AG20443 (cell line): ENCODE measurements around the gene TEAD3.
"Not testable (repeated sequence)": the region's sequence is repeated elsewhere in the genome, so short reads cannot be mapped to it uniquely, and the experiment has no call there.

Experiments used
- DNase-seq: peaks from one replicate; pipeline ENCODE4 v3.0.0; 2012; ENCODE audit warnings: low spot score, mixed read lengths

The TEAD3 gene

DNA sequence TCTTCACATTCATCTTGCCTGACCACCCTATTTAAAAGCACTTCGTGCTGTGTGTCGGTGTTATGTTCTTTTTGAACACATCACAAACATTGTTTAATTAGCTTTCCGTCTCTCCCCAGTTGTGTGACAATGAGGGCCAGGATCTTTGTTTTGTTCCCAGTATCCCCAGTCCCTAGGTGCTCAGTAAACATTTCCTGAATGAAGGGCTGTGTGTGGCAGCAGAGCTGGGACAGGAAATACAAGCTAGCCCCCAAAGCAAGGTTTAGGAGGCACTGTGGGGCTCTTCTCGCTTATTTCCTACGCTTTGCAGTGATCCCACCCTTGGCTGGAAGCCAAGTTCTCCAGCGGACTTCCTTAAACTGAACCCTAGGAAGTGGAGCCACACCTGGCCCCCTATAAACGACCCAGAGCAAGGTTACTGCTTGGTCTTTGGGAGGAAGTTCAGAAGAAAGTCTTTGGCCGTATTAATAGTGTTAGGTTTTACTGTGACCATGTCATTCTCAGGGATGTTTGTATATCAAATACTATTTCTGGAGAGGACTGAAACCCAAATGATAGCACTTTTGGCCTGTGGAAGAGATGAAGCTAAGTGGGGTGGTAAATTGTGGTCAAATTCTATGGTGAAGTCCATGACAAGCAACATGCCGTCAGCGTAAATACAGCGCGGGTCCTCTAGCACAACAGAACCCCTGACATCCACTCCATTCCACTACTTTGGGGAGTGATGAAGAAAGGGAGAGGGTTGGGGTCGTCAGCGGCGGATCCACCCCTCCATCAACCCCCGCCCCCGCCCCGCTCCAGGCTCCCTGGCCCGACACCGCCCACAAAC is 45.3 kb downstream of the TEAD3 start:
- no peak for DNase-seq

- peak; percentile 89 for DNase-seq
Observed at GRCh38 chr6:35449287-35449881, 47.5 kb downstream of the TEAD3 start.

DNA sequence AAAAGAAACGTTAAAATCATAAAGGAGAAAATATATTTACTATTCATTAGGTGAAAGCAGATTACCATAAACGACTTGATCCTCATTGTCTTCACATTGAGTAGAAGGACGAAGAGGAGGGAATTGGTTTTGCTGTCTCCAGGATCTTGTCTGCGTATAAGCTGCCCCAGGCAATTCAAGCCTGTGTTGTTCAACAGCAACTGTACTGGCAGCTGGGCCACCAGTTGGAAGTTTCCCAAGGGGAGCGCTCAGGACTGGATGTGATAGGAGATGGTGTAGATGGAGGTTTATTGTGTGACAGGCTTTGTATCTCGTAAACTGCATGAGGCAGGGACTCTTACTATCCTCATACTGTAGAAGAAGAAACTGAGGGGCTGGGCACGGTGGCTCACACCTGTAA is 48.7 kb downstream of the TEAD3 start:
- DNase-seq, result no peak

DNA sequence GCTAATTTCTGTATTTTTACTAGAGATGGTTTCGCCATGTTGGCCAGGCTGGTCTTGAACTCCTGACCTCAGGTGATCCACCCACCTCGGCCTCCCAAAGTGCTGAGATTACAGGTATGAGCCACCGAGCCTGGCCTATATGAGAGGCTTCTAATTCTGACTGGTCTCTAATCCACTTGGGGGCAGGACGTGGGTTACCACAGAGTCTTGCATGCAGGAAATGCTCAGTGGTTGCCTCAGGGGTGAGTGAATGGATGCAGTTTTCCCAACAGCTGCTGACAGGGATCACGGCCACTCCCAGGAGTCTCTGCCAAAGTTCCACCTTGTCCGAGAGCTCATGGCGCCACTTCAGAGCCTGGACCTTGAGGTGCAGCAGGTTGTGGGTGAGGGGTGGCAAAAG is 51.2 kb downstream of the TEAD3 start:
- DNase-seq, result no peak

DNA sequence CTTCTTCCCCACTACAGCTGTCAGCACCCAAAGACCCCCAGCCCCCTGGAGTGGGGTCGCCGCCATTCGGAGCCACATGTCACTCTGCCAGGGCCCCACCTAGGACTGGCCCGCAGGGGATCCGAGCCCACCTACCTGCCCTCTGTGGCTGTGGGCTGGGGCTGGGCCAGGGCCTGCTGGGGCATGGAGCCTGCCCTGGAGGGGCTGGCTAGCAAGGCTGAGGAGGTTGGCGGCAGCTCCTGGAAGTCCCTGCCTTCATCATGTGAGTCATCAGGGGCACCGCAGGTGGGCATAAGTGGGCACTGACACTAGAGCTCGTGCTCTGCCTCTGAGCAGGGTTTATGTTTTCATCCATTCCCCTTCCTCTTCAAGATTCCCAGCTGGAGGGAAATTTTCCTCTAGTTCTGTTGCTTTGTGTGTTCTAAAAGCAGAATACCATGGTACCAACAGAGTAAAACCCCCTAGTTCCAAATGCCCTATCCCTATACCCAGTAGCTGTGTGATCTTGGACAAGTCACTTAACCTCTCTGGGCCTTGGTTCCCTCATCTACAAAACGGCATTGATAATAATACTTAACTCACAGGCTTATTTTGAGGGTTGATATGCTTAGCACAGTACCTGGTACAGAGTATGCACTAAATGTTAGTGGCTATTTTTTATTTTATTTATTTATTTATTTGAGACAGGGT is 53.4 kb downstream of the TEAD3 start:
- no peak for DNase-seq

- DNase-seq, result no peak
Observed at GRCh38 chr6:35442693-35443092, 54.2 kb downstream of the TEAD3 start.

GRCh38 chr6:35441642-35442041 is 55.2 kb downstream of the TEAD3 start:
- no peak for DNase-seq

DNA sequence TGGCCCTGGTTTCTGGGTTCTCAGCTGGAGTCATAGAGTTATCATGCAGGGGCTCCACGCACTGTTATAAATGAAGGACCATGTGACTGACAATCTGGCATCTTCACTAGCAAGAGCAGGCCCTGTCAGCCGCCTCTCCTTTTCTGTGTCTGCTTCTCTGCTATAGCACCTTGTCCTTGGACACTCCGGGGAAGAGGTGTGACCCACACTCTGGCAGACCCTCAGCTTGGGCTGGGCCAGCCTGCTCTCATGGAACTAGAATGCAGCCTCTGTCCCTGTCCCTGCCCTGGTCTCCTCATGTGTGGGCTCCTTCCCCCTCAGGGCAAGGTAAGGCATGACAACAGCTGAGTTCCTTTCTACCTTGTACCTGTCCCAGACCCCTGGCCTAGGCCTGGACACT is 55.7 kb downstream of the TEAD3 start:
- DNase-seq, result no peak

GRCh38 chr6:35439308-35439707 is 57.6 kb downstream of the TEAD3 start:
- no peak for DNase-seq

- DNase-seq, result not testable (repeated sequence)
Observed at GRCh38 chr6:35438378-35439065, 58.4 kb downstream of the TEAD3 start.

DNA sequence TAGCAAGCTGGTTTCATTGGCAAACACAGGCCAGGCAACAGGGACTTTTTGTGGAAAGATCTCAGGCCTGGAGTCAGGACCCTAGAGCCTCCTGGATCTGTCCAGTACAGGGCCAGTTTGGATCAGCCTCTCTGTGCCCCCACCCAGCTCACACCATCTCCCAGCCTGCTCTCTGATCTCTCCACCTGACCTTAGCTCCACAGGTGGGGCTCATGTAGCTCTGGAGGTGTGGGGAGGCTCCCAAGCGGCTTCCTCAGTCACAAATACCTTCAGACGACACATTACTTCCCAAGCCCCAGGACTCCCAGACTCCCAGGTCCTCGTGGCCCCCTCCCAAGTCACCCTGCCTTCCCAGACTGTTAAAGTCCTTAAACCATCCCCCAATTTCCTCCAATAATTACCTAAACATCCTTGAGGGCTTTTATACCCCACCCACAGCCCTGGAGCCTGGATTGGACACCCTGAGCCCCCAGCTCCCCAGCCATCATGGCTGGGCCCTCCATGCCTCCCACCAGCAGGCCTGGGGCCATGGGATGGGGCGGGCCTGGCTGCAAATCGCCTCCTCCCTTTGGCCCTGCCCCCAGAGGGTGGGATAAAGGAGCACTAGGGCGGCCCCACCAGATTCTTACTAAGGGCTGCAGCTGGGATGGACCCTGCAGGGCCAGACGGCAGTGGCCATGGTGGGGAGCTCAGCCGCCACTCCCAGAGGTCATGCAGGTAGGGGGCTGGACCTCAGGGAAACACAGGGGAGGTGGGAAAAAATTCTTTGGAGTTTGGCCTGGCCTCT is 60.6 kb downstream of the TEAD3 start:
- no peak for DNase-seq

- no peak for DNase-seq
Observed at GRCh38 chr6:35435074-35435837, 61.6 kb downstream of the TEAD3 start.

DNA sequence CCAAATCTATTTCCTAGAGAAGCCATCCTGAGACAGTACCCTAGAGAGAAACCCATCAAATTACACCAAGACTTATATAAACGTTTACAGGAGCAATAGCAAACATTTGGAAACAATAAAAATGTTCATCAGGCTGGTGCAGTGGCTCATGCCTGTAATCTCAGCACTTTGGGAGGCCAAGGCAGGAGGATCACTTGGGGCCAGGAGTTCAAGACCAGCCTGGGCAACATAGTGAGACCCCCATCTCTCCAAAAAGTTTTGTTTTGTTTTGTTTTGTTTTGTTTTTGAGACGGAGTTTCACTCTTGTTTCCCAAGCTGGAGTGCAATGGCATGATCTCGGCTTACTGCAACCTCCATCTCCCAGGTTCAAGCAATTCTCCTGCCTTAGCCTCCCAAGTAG is 64.2 kb downstream of the TEAD3 start:
- not testable (repeated sequence) for DNase-seq

DNA sequence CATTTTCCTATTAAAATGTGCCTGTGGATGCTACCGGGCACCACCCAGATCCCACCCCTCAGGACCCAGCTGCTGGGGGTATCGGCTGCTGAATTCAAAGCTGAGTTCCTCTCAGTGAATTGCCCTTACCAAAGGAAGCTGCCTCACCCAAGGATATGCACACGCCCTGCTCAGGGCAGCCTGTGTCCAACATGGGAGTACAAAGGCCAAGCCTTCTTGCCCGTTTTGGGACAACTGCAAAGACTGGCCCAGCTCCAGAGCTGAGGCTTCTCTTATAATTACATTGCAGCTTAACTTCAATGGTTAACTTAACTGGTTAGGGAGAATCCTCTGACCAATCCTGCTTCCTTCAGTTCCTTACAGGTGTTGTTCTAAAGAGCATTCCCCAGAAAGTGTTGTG is 64.6 kb downstream of the TEAD3 start:
- no peak for DNase-seq

- no peak for DNase-seq
Observed at GRCh38 chr6:35429463-35429862, 67.4 kb downstream of the TEAD3 start.

DNA sequence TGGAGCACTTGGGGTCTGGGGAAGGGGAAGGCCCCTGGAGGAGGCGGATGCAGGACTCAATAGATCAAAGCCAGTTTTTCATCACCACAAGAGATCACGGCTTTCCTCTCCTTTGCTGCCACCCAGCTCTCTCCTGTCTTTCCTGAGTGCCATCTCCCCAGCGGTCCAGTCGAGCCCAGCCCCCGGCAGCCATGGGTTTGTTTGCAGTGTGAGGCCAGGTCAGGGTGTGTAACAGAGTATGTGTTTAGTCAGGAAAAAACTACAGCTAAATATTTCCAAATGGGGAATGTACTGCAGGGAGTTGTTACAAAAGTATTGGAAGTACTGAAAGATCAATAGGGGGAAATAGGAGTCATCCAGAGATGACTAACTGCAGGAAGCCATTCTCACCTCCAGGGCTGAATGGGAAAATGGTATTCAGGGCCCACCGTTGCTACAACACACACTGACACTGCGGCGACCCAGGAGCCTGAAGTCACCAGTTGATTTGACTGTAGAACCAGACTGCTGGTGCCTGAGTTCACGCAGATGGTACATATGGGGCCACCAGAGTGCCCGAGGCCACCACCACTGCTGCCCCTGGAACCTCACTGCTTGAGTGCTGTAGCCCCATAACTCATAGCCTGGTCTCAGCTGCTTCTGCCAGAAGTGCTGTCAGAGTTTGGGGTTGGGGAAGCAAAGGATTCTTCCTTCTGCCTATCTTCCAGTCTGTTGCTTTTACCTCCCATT is 68.3 kb downstream of the TEAD3 start:
- DNase-seq, result no peak

DNA sequence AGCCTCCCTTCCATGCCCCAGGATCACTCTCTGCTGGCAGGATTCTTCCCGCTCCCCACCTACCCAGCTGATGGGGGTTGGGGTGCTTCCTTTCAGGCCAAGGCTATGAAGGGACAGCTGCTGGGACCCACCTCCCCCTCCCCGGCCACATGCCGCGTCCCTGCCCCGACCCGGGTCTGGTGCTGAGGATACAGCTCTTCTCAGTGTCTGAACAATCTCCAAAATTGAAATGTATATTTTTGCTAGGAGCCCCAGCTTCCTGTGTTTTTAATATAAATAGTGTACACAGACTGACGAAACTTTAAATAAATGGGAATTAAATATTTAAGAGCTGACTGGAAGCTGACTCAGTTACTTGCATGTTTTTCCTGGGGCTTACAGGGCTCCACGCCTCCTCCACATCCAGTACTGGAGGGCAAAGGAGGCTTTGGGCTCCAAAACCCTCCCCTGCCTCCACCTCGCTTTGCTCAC is 69.0 kb downstream of the TEAD3 start:
- peak; percentile 68 for DNase-seq

DNA sequence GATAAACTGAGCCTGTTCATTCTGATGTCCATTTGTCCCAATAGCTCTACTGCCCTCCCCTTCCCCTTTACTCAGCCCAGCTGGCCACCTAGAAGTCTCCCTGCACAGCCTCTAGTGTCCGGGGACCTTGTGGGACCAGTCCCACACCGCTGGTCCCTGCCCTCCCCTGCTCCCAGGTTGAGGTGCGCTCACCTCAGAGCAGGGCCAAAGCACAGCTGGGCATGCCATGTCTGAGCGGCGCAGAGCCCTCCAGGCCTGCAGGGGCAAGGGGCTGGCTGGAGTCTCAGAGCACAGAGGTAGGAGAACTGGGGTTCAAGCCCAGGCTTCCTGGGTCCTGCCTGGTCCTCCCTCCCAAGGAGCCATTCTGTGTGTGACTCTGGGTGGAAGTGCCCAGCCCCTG is 69.4 kb downstream of the TEAD3 start:
- no peak for DNase-seq

GRCh38 chr6:35426074-35426473 is 70.8 kb downstream of the TEAD3 start:
- no peak for DNase-seq

GRCh38 chr6:35425284-35425683 is 71.6 kb downstream of the TEAD3 start:
- DNase-seq, result peak; percentile 85
